PC-9 (cell line): ENCODE measurements around the gene ALG6.

Source experiments
- CTCF ChIP-seq: fragments of 200-600 bp; sonication (generic); conservative IDR thresholded peaks from 2 replicates; pipeline ENCODE4 v1.6.1; 2017; ENCODE audit warnings: mixed run types, antibody characterized with exemption, mild to moderate bottlenecking, moderate library complexity
- EZH2 ChIP-seq: fragments of 200-600 bp; sonication (generic); IDR thresholded peaks from 2 replicates; pipeline ENCODE4 v1.8.0; 2017; ENCODE audit warnings: antibody characterized with exemption, low read depth

- TF ChIP-seq CTCF (no peak), EZH2 (no peak)
Observed at GRCh38 chr1:63330331-63330916, 37.0 kb upstream of the ALG6 start.
